ENCODE data around the gene ATRNL1.

ATRNL1 gene

DNA sequence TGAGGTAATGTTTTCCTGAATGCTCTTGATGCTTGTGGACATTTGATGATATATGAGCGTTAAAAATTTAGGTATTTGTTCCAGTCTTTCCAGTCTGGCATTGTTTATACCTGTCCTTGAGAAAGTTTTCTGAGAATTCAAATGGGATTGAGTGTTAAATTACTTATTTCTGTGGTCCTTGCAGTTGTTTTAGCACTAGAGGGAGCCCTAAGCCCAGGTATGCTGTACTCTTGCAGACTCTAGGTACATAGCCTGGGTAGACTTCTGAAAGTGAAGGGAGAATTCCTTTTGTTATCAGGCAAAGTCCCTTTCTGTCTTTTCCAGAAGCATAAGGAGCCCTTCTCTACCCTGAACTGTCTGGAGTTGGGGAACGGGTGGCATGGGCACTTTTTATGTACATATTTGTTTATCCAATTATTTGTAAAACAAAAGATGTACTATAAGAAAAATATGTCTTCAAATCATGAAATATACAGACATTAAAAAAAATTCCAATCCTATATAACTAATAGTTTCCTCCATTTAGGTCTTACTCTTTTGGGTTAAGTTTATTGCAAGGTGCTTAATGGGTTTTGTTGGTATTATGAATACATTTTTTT lies 262.1 kb downstream of the ATRNL1 start:
- TF ChIP-seq, protein P1, sequence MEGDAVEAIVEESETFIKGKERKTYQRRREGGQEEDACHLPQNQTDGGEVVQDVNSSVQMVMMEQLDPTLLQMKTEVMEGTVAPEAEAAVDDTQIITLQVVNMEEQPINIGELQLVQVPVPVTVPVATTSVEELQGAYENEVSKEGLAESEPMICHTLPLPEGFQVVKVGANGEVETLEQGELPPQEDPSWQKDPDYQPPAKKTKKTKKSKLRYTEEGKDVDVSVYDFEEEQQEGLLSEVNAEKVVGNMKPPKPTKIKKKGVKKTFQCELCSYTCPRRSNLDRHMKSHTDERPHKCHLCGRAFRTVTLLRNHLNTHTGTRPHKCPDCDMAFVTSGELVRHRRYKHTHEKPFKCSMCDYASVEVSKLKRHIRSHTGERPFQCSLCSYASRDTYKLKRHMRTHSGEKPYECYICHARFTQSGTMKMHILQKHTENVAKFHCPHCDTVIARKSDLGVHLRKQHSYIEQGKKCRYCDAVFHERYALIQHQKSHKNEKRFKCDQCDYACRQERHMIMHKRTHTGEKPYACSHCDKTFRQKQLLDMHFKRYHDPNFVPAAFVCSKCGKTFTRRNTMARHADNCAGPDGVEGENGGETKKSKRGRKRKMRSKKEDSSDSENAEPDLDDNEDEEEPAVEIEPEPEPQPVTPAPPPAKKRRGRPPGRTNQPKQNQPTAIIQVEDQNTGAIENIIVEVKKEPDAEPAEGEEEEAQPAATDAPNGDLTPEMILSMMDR (IDR thresholded peaks at IDR 0.05): peak; percentile 75

DNA sequence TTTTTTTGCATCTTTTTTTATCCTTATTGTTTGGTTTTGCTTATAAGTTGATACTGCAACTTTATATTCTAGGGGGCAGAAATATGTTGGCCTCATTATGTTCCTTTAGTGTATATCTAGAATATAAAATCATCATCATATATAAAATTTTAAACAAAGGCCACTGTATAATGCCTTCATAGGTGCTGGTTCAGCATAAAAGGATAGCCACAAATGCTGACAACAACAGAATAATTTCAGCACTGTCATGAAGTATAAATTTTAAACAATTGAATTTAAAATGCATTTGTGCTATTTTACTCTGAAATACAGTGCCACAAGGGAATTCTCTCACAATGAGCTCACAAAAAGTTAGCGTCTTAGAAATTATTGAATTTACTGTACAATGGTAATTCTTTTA lies 285.9 kb downstream of the ATRNL1 start:
- TF ChIP-seq, protein P1 (IDR thresholded peaks at IDR 0.05): no peak

DNA sequence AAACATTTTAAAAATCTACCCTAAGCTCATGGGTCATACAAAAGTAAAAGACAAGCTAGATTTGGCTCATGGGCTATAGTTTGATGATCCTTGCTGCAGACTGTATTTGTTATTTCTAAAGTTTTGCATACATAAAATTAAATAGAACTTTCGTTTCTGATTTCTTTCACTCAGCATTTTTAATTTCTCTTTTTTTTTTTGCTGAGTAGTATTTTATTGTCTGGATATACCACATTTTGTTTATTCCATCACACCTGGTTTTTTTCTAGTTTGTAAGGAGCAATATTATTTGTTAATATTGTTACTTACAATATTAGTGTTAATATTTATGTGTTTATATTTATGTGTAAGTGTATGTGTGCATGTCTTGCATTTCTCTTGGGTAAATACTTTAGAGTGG lies 291.5 kb downstream of the ATRNL1 start:
- TF ChIP-seq, protein P1 (IDR thresholded peaks at IDR 0.05): no peak

DNA sequence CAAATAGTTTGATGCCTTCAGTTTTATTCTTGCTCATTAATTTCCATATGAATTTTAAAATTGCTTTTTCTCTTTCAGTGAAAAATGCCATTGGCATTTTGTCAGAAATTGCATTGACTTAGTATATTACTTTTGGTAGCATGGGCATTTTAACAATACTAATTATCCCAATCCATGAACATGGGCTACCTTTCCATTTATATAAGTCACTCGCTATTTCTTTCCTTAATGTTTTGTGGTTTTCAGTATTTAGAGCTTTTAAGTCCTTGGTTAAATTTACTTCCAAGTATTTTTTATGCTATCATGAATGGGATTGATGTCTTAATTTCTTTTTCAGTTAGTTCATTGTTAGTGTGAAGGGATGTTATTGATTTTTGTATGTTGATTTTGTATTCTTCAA lies 297.4 kb downstream of the ATRNL1 start:
- TF ChIP-seq, protein P1 (IDR thresholded peaks at IDR 0.05): no peak

DNA sequence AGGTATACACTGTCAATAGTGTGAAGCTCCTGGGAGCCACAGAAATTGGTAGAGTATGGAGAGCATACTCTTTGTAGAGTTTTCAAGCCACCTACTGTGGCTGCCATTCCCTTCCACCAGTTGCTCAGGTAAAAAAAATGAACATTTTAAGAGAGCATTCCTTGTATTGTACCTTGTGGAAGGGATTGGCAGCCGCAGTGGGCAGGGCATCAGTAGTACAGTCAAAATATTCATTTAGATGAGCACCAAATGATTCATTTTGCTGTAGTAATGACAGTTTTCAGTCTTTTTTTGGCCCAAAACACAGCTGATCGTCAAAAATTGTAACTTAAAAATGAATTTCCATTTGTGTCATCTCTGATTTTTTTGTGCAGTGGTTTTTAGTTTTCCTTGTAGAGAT lies 304.9 kb downstream of the ATRNL1 start:
- TF ChIP-seq, protein P1 (IDR thresholded peaks at IDR 0.05): no peak

DNA sequence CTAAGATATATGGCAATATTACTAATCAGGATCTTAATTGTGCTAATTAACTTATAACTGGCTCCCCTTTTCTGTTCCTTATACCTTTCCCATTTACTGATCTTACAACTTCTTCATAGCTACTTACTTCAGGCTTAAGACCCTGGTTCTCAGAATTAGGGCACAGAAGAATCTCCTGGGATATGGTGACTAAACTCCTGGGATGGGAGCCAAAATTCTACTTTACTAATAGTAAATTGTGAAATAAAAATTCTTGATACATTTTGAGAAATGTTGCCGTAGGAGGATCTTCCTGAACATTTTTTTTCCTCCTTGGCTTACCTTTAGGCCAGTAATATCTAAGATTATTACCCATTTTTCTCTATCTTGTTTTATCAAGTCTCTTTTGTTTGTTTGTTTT lies 309.5 kb downstream of the ATRNL1 start:
- TF ChIP-seq, protein P1 (IDR thresholded peaks at IDR 0.05): no peak

DNA sequence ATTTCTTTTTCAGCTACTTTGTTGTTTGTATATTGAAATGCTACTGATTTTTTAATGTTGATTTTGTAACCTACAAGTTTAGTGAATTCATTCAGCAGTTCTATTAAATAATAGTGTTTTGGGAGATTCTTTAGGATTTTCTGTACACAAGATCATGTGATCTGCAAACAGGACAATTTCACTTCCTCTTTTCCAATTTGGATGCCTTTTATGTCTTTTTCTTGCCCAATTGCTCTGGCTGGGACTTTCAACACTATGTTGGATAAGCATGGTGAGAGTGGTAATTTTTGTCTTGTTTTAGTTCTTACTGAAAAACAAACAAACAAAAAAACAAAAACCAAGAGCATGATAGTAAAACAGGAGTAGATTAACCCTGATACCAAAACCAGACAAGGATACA lies 316.2 kb downstream of the ATRNL1 start:
- TF ChIP-seq, protein P1 (IDR thresholded peaks at IDR 0.05): no peak

Data from LNCAP (cell line).